Tibial nerve (tissue), 4 donors: ENCODE measurements around the gene COL4A2. TPM values are rescaled to one million over a fixed set of nuclear protein-coding genes. Genes with fewer than 3 reads are reported as not detected.
A peak's percentile ranks its signal among the peaks of the same experiment; 100 is the strongest.

Source experiments
- DNase-seq, 2 donors: peaks; one replicate each; pipeline ENCODE4 v3.0.0-alpha.2; 2019; ENCODE audit warnings: low spot score in 2 of 2
- H3K27ac ChIP-seq, 4 donors: fragments of 200-600 bp; sonication (generic) in 3 of 4; one replicate each; pipeline ENCODE4 v1.5.1; 2017 to 2019; ENCODE audit warnings: mild to moderate bottlenecking in 1 of 4
- H3K27me3 ChIP-seq, 2 donors: fragments of 200-600 bp; sonication (generic) in 1 of 2; one replicate each; pipeline versions ENCODE4 v1.5.1 to v1.6.0; 2017 to 2019
- H3K36me3 ChIP-seq, 3 donors: fragments of 200-600 bp; sonication (generic); one replicate each; pipeline ENCODE4 v1.5.1; 2018 to 2019
- H3K4me1 ChIP-seq, 4 donors: fragments of 200-600 bp; sonication (generic) in 3 of 4; one replicate each; pipeline ENCODE4 v1.5.1; 2017 to 2019
- H3K4me3 ChIP-seq, 4 donors: fragments of 200-600 bp; sonication (generic) in 3 of 4; one replicate each; pipeline ENCODE4 v1.5.1; 2017 to 2019; ENCODE audit warnings: mild to moderate bottlenecking in 1 of 4, moderate library complexity in 1 of 4
- H3K9me3 ChIP-seq, 4 donors: fragments of 200-600 bp; sonication (generic) in 3 of 4; one replicate each; pipeline ENCODE4 v1.5.1; 2017 to 2019
- CTCF ChIP-seq, 5 experiments: fragments of 200-600 bp in 3 of 5; fragments of 450-650 bp in 2 of 5; sonication (generic) in 3 of 5; IDR thresholded peaks; one replicate each; pipeline ENCODE4 v1.5.1; 2016 to 2019; ENCODE audit warnings: antibody characterized with exemption in 5 of 5, mild to moderate bottlenecking in 3 of 5, moderate library complexity in 2 of 5
- EP300 ChIP-seq, 2 donors: sonication (generic); formaldehyde crosslinking; IDR thresholded peaks; one replicate each; pipeline ENCODE4 v1.6.1; 2017; ENCODE audit warnings: antibody characterized with exemption in 2 of 2, mild to moderate bottlenecking in 1 of 2
- POLR2A ChIP-seq, 2 donors: fragments of 450-650 bp; IDR thresholded peaks; one replicate each; pipeline ENCODE4 v1.6.1; 2017; ENCODE audit warnings: antibody characterized with exemption in 2 of 2, mild to moderate bottlenecking in 2 of 2, moderate library complexity in 2 of 2
- WGBS, 2 donors: methylation state at CpG; one replicate each; pipeline ENCODE4 v1.1.5; 2018; 5-methylcytosine and 5-hydroxymethylcytosine counted together
- total RNA-seq, 4 donors: library from RNA; depleted of rRNA; stranded (reverse); fragments of >200 nt; gene quantifications; one replicate each; pipeline ENCODE4 v1.1.0, GENCODE V29; 2016

The COL4A2 gene
- total RNA-seq, 4 donors from 2014 or later: 576 to 821 (median 658) TPM

GRCh38 chr13:110548891-110549794 lies 242.1 kb downstream of the COL4A2 start:
- no peaks in the 10 kb centered on the region for H3K27me3 ChIP-seq
- peaks cover 0 to 86% (median 13%) of the 10 kb centered on the region in 4 donors for H3K4me1 ChIP-seq
- no peak overlapping the region for H3K4me3 ChIP-seq
- 65 to 76% methylated on average over 7 of the region's 7 CpGs for WGBS, 2 donors
- TF ChIP-seq CTCF (IDR thresholded peaks at IDR 0.05) (no peak), EP300 (IDR thresholded peaks at IDR 0.05) (no peak), POLR2A (IDR thresholded peaks at IDR 0.05) (no peak)
- H3K27ac ChIP-seq: peak overlapping the region in 2 of 4 donors; percentile 81 to 98
- no peaks in the 10 kb centered on the region for H3K36me3 ChIP-seq
- no peak for DNase-seq
- H3K9me3 ChIP-seq: no peaks in the 10 kb centered on the region

- TF ChIP-seq POLR2A (IDR thresholded peaks at IDR 0.05): no peak
- TF ChIP-seq EP300 (IDR thresholded peaks at IDR 0.05): no peak
- no peak for TF ChIP-seq CTCF (IDR thresholded peaks at IDR 0.05)
- 91 to 94% methylated on average over 11 of the region's 11 CpGs for WGBS, 2 donors
- H3K27me3 ChIP-seq: no peaks in the 10 kb centered on the region
- no peaks in the 10 kb centered on the region for H3K36me3 ChIP-seq
- no peaks in the 10 kb centered on the region for H3K9me3 ChIP-seq
- H3K4me3 ChIP-seq: no peak overlapping the region
- DNase-seq: no peak
- H3K27ac ChIP-seq: peak overlapping the region in 2 of 4 donors; percentile 81 to 98
- peaks cover 0 to 92% (median 13%) of the 10 kb centered on the region in 4 donors for H3K4me1 ChIP-seq
Measured at GRCh38 chr13:110549795-110550160, 242.7 kb downstream of the COL4A2 start.

- H3K27ac ChIP-seq: peak overlapping the region in 3 of 4 donors; percentile 26 to 98 (median 81)
- H3K9me3 ChIP-seq: no peaks in the 10 kb centered on the region
- 45 to 46% methylated on average over 11 of the region's 11 CpGs for WGBS, 2 donors
- no peak for DNase-seq
- H3K36me3 ChIP-seq: no peaks in the 10 kb centered on the region
- H3K4me3 ChIP-seq: peak overlapping the region in 1 of 4 donors; percentile 4
- no peak for TF ChIP-seq EP300 (IDR thresholded peaks at IDR 0.05)
- TF ChIP-seq POLR2A (IDR thresholded peaks at IDR 0.05): no peak
- no peak for TF ChIP-seq CTCF (IDR thresholded peaks at IDR 0.05)
- peaks cover 0 to 90% (median 9%) of the 10 kb centered on the region in 4 donors for H3K4me1 ChIP-seq
- no peaks in the 10 kb centered on the region for H3K27me3 ChIP-seq
Measured at GRCh38 chr13:110551284-110551683, 244.2 kb downstream of the COL4A2 start.

- no peaks in the 10 kb centered on the region for H3K27me3 ChIP-seq
- TF ChIP-seq EP300 (IDR thresholded peaks at IDR 0.05): no peak
- no peak overlapping the region for H3K4me3 ChIP-seq
- no peak for DNase-seq
- peaks cover 0 to 92% (median 4%) of the 10 kb centered on the region in 4 donors for H3K4me1 ChIP-seq
- 62 to 64% methylated on average over 9 of the region's 9 CpGs for WGBS, 2 donors
- no peaks in the 10 kb centered on the region for H3K9me3 ChIP-seq
- peak overlapping the region in 3 of 4 donors; percentile 17 to 98 (median 81) for H3K27ac ChIP-seq
- peaks cover 0 to 13% (median 0%) of the 10 kb centered on the region in 3 donors for H3K36me3 ChIP-seq
Measured at GRCh38 chr13:110552767-110553166, 245.7 kb downstream of the COL4A2 start.

- Histone ChIP-seq H3K9me3 (no peaks in the 10 kb centered on the region), H3K27ac (peak overlapping the region in 3 of 4 donors; percentile 29 to 98 (median 81)), H3K27me3 (no peaks in the 10 kb centered on the region), H3K4me3 (no peak overlapping the region), H3K36me3 (peaks cover 0 to 16% (median 0%) of the 10 kb centered on the region in 3 donors), H3K4me1 (peaks cover 0 to 91% (median 4%) of the 10 kb centered on the region in 4 donors)
- 71 to 73% methylated on average over 4 of the region's 4 CpGs for WGBS, 2 donors
- TF ChIP-seq POLR2A (IDR thresholded peaks at IDR 0.05) (no peak), CTCF (IDR thresholded peaks at IDR 0.05) (no peak), EP300 (IDR thresholded peaks at IDR 0.05) (no peak)
- no peak for DNase-seq
Measured at GRCh38 chr13:110553417-110553816, 246.3 kb downstream of the COL4A2 start.
